ENCODE results near the gene ENDOD1. TPM values are rescaled to one million over a fixed set of nuclear protein-coding genes. Genes with fewer than 3 reads are reported as not detected.
A peak's percentile ranks its signal among the peaks of the same experiment; 100 is the strongest.

Gene ENDOD1
- total RNA-seq, 1 donor from 2014 or later: 47.9 TPM

- H3K27ac ChIP-seq: no peak overlapping the region
- no peaks in the 10 kb centered on the region for H3K36me3 ChIP-seq
- no peak overlapping the region for H3K4me3 ChIP-seq
- H3K4me1 ChIP-seq: no peaks in the 10 kb centered on the region
- H3K9me3 ChIP-seq: no peaks in the 10 kb centered on the region
- DNase-seq (ENCODE audit: extremely low spot score in 2 of 2): no peak
- TF ChIP-seq CTCF (IDR thresholded peaks at IDR 0.05): no peak
- TF ChIP-seq POLR2AphosphoS5 (IDR thresholded peaks at IDR 0.05; ENCODE audit: insufficient read depth in 1 of 2, low read depth in 1 of 2): no peak
- TF ChIP-seq POLR2A (IDR thresholded peaks at IDR 0.05): no peak
- H3K27me3 ChIP-seq: no peaks in the 10 kb centered on the region
- intact Hi-C loops (cut with DNase I): no loop called here
These were observed 30.6 kb upstream of the ENDOD1 start for GRCh38 chr11:95059046-95059445.

- Histone ChIP-seq H3K4me3 (no peak overlapping the region), H3K9me3 (no peaks in the 10 kb centered on the region), H3K36me3 (no peaks in the 10 kb centered on the region), H3K4me1 (peaks cover 22% of the 10 kb centered on the region), H3K27ac (no peak overlapping the region), H3K27me3 (no peaks in the 10 kb centered on the region)
- TF ChIP-seq POLR2A (IDR thresholded peaks at IDR 0.05): no peak
- no peak for TF ChIP-seq CTCF (IDR thresholded peaks at IDR 0.05)
- TF ChIP-seq POLR2AphosphoS5 (IDR thresholded peaks at IDR 0.05; ENCODE audit: insufficient read depth in 1 of 2, low read depth in 1 of 2): no peak
- DNase-seq (ENCODE audit: extremely low spot score in 2 of 2): no peak
- intact Hi-C loops (cut with DNase I): no loop called here
These were observed 24.3 kb upstream of the ENDOD1 start for GRCh38 chr11:95065336-95065735.

DNA sequence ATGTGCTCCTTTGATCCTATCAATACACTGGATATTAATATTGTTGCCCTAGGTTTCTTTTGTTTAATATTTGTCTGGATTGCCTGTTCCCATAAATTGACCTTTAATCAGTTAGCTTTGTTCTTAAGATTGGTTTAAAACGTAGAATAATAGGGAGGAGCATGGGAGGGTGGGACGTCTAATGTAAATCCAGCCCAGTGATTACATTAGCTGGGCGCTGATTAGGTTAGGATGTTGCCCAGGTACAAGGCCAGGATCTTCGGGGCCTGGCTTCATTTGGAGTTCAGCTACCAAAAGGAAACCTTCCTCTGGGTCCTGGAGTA lies 23.0 kb upstream of the ENDOD1 start, which contains the start of gene SRSF8:
Gene SRSF8 (plus strand): TSS at position 204 of the 323 bp plus-strand sequence. CDS start 308 bp downstream, outside the sequence.
- Histone ChIP-seq H3K9me3 (no peaks in the 10 kb centered on the region), H3K4me1 (peaks cover 27% of the 10 kb centered on the region), H3K36me3 (no peaks in the 10 kb centered on the region), H3K27ac (peak within 1 kb of the TSS; percentile 95), H3K27me3 (no peaks in the 10 kb centered on the region), H3K4me3 (peak within 1 kb of the TSS; percentile 53 to 60)
- intact Hi-C loops (cut with DNase I): loop anchor here (2.0 kb wide), 1 partner anchor 84 kb away; no protein-coding TSS in a partner anchor
- DNase-seq (ENCODE audit: extremely low spot score in 2 of 2): no peak
- TF ChIP-seq POLR2AphosphoS5 (IDR thresholded peaks at IDR 0.05; ENCODE audit: insufficient read depth in 1 of 2, low read depth in 1 of 2) (no peak), CTCF (IDR thresholded peaks at IDR 0.05) (no peak), POLR2A (IDR thresholded peaks at IDR 0.05) (no peak)

DNA sequence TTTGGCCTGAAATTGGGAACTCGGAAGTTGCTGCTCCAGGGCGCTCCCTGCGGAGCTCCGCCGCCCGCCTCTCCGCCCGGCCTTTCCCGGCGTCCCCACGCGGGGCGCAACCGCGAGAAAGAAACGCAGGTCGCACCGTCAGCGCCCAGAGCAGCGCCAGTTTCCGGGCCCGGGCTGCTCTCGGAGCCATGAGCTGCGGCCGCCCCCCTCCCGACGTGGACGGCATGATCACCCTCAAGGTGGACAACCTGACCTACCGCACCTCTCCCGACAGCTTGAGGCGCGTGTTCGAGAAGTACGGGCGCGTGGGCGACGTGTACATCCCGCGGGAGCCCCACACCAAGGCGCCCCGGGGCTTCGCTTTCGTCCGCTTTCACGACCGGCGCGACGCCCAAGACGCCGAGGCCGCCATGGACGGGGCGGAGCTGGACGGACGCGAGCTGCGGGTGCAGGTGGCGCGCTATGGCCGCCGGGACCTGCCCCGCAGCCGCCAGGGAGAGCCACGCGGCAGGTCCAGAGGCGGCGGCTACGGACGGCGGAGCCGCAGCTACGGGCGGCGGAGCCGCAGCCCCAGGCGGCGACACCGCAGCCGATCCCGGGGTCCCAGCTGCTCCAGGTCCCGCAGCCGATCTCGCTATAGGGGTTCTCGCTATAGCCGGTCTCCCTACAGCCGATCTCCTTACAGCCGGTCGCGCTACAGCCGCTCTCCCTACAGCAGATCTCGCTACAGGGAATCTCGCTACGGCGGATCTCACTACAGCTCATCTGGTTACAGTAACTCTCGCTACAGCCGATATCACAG lies 22.4 kb upstream of the ENDOD1 start:
- intact Hi-C loops (cut with DNase I): loop anchor here (2.0 kb wide), 1 partner anchor 84 kb away; no protein-coding TSS in a partner anchor
- DNase-seq (ENCODE audit: extremely low spot score in 2 of 2): no peak
- Histone ChIP-seq H3K4me3 (peak overlapping the region; percentile 53 to 60), H3K36me3 (no peaks in the 10 kb centered on the region), H3K9me3 (no peaks in the 10 kb centered on the region), H3K27me3 (no peaks in the 10 kb centered on the region), H3K4me1 (peaks cover 27% of the 10 kb centered on the region), H3K27ac (peak overlapping the region; percentile 95)
- peak in 1 of 3 experiments; percentile 35 for TF ChIP-seq CTCF (IDR thresholded peaks at IDR 0.05)
- TF ChIP-seq POLR2A (IDR thresholded peaks at IDR 0.05): peak in 1 of 2 donors; percentile 41
- TF ChIP-seq POLR2AphosphoS5 (IDR thresholded peaks at IDR 0.05; ENCODE audit: insufficient read depth in 1 of 2, low read depth in 1 of 2): peak in 1 of 2 donors; percentile 74

DNA sequence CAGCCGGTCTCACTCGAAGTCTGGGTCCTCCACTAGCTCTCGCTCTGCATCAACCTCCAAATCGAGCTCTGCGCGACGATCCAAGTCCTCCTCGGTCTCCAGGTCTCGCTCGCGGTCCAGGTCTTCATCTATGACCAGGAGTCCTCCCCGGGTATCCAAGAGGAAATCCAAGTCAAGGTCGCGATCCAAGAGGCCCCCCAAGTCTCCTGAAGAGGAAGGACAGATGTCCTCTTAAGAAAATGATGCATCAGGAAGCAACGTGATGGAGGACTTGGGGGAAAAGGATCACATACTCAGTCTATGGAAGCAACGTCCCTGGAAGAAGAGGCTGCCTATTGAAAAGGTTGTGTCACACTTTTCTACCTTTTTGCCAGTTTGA lies 21.8 kb upstream of the ENDOD1 start:
- Histone ChIP-seq H3K27me3 (no peaks in the 10 kb centered on the region), H3K27ac (peak overlapping the region; percentile 95), H3K4me3 (peak overlapping the region; percentile 53 to 60), H3K36me3 (no peaks in the 10 kb centered on the region), H3K4me1 (peaks cover 27% of the 10 kb centered on the region), H3K9me3 (no peaks in the 10 kb centered on the region)
- DNase-seq (ENCODE audit: extremely low spot score in 2 of 2): no peak
- TF ChIP-seq POLR2AphosphoS5 (IDR thresholded peaks at IDR 0.05; ENCODE audit: insufficient read depth in 1 of 2, low read depth in 1 of 2) (no peak), CTCF (IDR thresholded peaks at IDR 0.05) (no peak), POLR2A (IDR thresholded peaks at IDR 0.05) (no peak)
- intact Hi-C loops (cut with DNase I): loop anchor here (2.0 kb wide), 1 partner anchor 83 kb away; no protein-coding TSS in a partner anchor

Measured in vagina (tissue), 2 donors.